SK-N-SH treated with all-trans-retinoic acid at 6 μM for 48 hours (cell line): ENCODE measurements around the gene ZNF217.

Experiments
- BACH2 ChIP-seq: fragments of 250-450 bp; sonication (Bioruptor Pico); IDR thresholded peaks from 2 replicates; pipeline ENCODE4 v1.9.0; 2021; ENCODE audit warnings: mild to moderate bottlenecking, borderline replicate concordance
- PATZ1 ChIP-seq: fragments of 250-450 bp; sonication (Bioruptor Pico); IDR thresholded peaks from 2 replicates; pipeline ENCODE4 v1.8.0; 2020; ENCODE audit warnings: mild to moderate bottlenecking, moderate library complexity, borderline replicate concordance
- ZNF8 ChIP-seq: fragments of 450-650 bp; formaldehyde crosslinking; IDR thresholded peaks from 2 replicates; pipeline ENCODE4 v1.5.0; 2020; ENCODE audit warnings: mild to moderate bottlenecking, moderate library complexity

GRCh38 chr20:53578492-53579222, 15.0 kb downstream of the ZNF217 start:
- TF ChIP-seq PATZ1 (CRISPR knock-in tag) = no peak
- TF ChIP-seq BACH2 (CRISPR knock-in tag) = no peak
- TF ChIP-seq ZNF8 (CRISPR knock-in tag) = no peak
